H9 (cell line): ENCODE results near the gene RNGTT. TPM values are rescaled to one million over a fixed set of nuclear protein-coding genes. Genes with fewer than 3 reads are reported as not detected.

ENCODE experiments used
- DNase-seq: peaks from one replicate; pipeline ENCODE4 v3.0.0-alpha.2; 2017
- H2AFZ ChIP-seq: one replicate; pipeline ENCODE4 v1.6.1; 2013; ENCODE audit warnings: mild to moderate bottlenecking, low read length, control low read depth, moderate library complexity
- H2AK5ac ChIP-seq: 2 replicates; pipeline ENCODE4 v1.6.1; 2013; ENCODE audit warnings: low read length, control low read depth, mixed read lengths; ENCODE audit not compliant: insufficient read length
- H2BK120ac ChIP-seq: one replicate; pipeline ENCODE4 v1.6.1; 2013; ENCODE audit warnings: low read depth, mild to moderate bottlenecking, low read length, control low read depth, inconsistent platforms; ENCODE audit not compliant: poor library complexity, severe bottlenecking
- H2BK12ac ChIP-seq: 2 replicates; pipeline ENCODE4 v1.6.1; 2013; ENCODE audit warnings: low read length, control low read depth, mixed read lengths, low read depth; ENCODE audit not compliant: insufficient read length
- H2BK15ac ChIP-seq: 2 replicates; pipeline ENCODE4 v1.6.1; 2013; ENCODE audit warnings: low read depth, low read length, control low read depth
- H2BK20ac ChIP-seq: one replicate; pipeline ENCODE4 v1.6.1; 2013; ENCODE audit warnings: low read depth, mild to moderate bottlenecking, low read length, control low read depth, inconsistent platforms; ENCODE audit not compliant: poor library complexity, severe bottlenecking
- H2BK5ac ChIP-seq: 2 replicates; pipeline ENCODE4 v1.6.1; 2013; ENCODE audit warnings: low read length, control low read depth, mixed read lengths; ENCODE audit not compliant: insufficient read length
- H3K14ac ChIP-seq: 2 replicates; pipeline ENCODE4 v1.6.1; 2013; ENCODE audit warnings: low read length, control low read depth; ENCODE audit not compliant: insufficient read depth
- H3K18ac ChIP-seq: 2 replicates; pipeline ENCODE4 v1.6.1; 2013; ENCODE audit warnings: low read depth, mild to moderate bottlenecking, mixed read lengths, low read length, control low read depth; ENCODE audit not compliant: insufficient read length
- H3K23ac ChIP-seq: 2 replicates; pipeline ENCODE4 v1.6.1; 2013; ENCODE audit warnings: low read length, control low read depth, mixed read lengths, low read depth; ENCODE audit not compliant: insufficient read length
- H3K23me2 ChIP-seq: 2 replicates; pipeline ENCODE4 v1.6.1; 2013; ENCODE audit warnings: low read depth, mild to moderate bottlenecking, mixed read lengths, low read length, control low read depth; ENCODE audit not compliant: insufficient read length, poor library complexity, severe bottlenecking
- H3K27ac ChIP-seq: 2 replicates; pipeline ENCODE4 v1.5.1; 2013; ENCODE audit warnings: low read length, control low read depth, mixed read lengths, low read depth; ENCODE audit not compliant: insufficient read length
- H3K27me3 ChIP-seq: 2 replicates; pipeline ENCODE4 v1.6.1; 2013; ENCODE audit warnings: low read length, control low read depth, inconsistent platforms; ENCODE audit not compliant: insufficient read depth
- H3K4ac ChIP-seq: 2 replicates; pipeline ENCODE4 v1.6.1; 2013; ENCODE audit warnings: low read depth, mild to moderate bottlenecking, control low read depth, inconsistent platforms, low read length, moderate library complexity
- H3K4me1 ChIP-seq: 2 replicates; pipeline ENCODE4 v1.6.1; 2013; ENCODE audit warnings: low read length, control low read depth, inconsistent platforms; ENCODE audit not compliant: insufficient read depth
- H3K4me2 ChIP-seq: 2 replicates; pipeline ENCODE4 v1.6.1; 2013; ENCODE audit warnings: low read length, control low read depth, mixed read lengths; ENCODE audit not compliant: insufficient read length, insufficient read depth
- H3K56ac ChIP-seq: 2 replicates; pipeline ENCODE4 v1.6.1; 2013; ENCODE audit warnings: low read depth, mild to moderate bottlenecking, mixed read lengths, low read length, control low read depth; ENCODE audit not compliant: insufficient read length
- H3K79me1 ChIP-seq: 2 replicates; pipeline ENCODE4 v1.6.1; 2013; ENCODE audit warnings: low read depth, mild to moderate bottlenecking, moderate library complexity, low read length, control low read depth, inconsistent platforms; ENCODE audit not compliant: insufficient read depth, poor library complexity, severe bottlenecking
- H3K79me2 ChIP-seq: 2 replicates; pipeline ENCODE4 v1.6.1; 2013; ENCODE audit warnings: low read length, control low read depth, inconsistent platforms; ENCODE audit not compliant: insufficient read depth
- H3K9ac ChIP-seq: 2 replicates; pipeline ENCODE4 v1.6.1; 2013; ENCODE audit warnings: low read length, control low read depth, mixed read lengths; ENCODE audit not compliant: insufficient read length; ENCODE audit errors: extremely low read depth
- H3K9me3 ChIP-seq: one replicate; pipeline ENCODE4 v1.6.1; 2013; ENCODE audit warnings: low read depth, low read length, inconsistent platforms; ENCODE audit not compliant: control insufficient read depth
- H3T11ph ChIP-seq: one replicate; pipeline ENCODE4 v1.6.1; 2013; ENCODE audit warnings: mild to moderate bottlenecking, low read length, control low read depth, inconsistent platforms
- H4K20me1 ChIP-seq: one replicate; pipeline ENCODE4 v1.6.1; 2013; ENCODE audit not compliant: control insufficient read depth, insufficient read length, insufficient read depth
- H4K5ac ChIP-seq: 2 replicates; pipeline ENCODE4 v1.6.1; 2013; ENCODE audit warnings: low read depth, mild to moderate bottlenecking, mixed read lengths, low read length, control low read depth; ENCODE audit not compliant: insufficient read length
- H4K8ac ChIP-seq: replicated peaks from 2 replicates; pipeline ENCODE4 v1.6.1; 2013; ENCODE audit warnings: low read length, control low read depth, mixed read lengths, low read depth; ENCODE audit not compliant: insufficient read length
- H4K91ac ChIP-seq: 2 replicates; pipeline ENCODE4 v1.6.1; 2013; ENCODE audit warnings: low read depth, mild to moderate bottlenecking, moderate library complexity, mixed read lengths, low read length, control low read depth; ENCODE audit not compliant: insufficient read length
- H3K27ac Mint-ChIP-seq, 3 experiments: 2 replicates in 2 of 3; 3 replicates in 1 of 3; pipeline ENCODE4 v1.8.0; 2020 to 2021; ENCODE audit warnings: mixed read lengths in 3 of 3, mild to moderate bottlenecking in 1 of 3, moderate library complexity in 1 of 3
- H3K27me3 Mint-ChIP-seq: 2 replicates; pipeline ENCODE4 v1.8.0; 2021; ENCODE audit warnings: low read depth, mild to moderate bottlenecking, moderate library complexity, mixed read lengths
- H3K36me3 Mint-ChIP-seq, 3 experiments: 2 replicates in 2 of 3; 3 replicates in 1 of 3; pipeline ENCODE4 v1.8.0; 2020 to 2021; ENCODE audit warnings: low read depth in 3 of 3, mixed read lengths in 3 of 3; ENCODE audit not compliant: insufficient read depth in 1 of 3
- H3K4me1 Mint-ChIP-seq, 2 experiments: 2 replicates each; pipeline ENCODE4 v1.8.0; 2020; ENCODE audit warnings: mixed read lengths in 2 of 2
- H3K4me3 Mint-ChIP-seq, 2 experiments: 2 replicates in 1 of 2; 3 replicates in 1 of 2; pipeline ENCODE4 v1.8.0; 2020 to 2021; ENCODE audit warnings: mild to moderate bottlenecking in 2 of 2, mixed read lengths in 2 of 2, moderate library complexity in 1 of 2
- H3K9me3 Mint-ChIP-seq, 2 experiments: 2 replicates in 1 of 2; 3 replicates in 1 of 2; pipeline ENCODE4 v1.8.0; 2020; ENCODE audit warnings: mild to moderate bottlenecking in 2 of 2, mixed read lengths in 2 of 2, moderate library complexity in 1 of 2
- WGBS: extraction: QIAGEN DNeasy Blood & Tissue Kit; methylation state at CpG from one replicate; pipeline ENCODE4 v1.1.7; 2013; ENCODE audit warnings: missing lambda C conversion rate, low lambda C conversion rate, mixed read lengths; ENCODE audit not compliant: insufficient read length; ENCODE audit errors: extremely low coverage; 5-methylcytosine and 5-hydroxymethylcytosine counted together
- total RNA-seq: library from RNA; stranded (reverse); gene quantifications from 2 replicates; pipeline ENCODE4 v1.2.1, GENCODE V29; 2021
- TF ChIP-seq, protein P1 (sequence below): fragments of 200-600 bp; sonication (generic); conservative IDR thresholded peaks from 3 replicates; pipeline ENCODE4 v1.8.0; 2021; ENCODE audit warnings: antibody characterized with exemption, mild to moderate bottlenecking

Gene RNGTT
- total RNA-seq, 1 experiment from 2014 or later: 20.5 TPM

DNA sequence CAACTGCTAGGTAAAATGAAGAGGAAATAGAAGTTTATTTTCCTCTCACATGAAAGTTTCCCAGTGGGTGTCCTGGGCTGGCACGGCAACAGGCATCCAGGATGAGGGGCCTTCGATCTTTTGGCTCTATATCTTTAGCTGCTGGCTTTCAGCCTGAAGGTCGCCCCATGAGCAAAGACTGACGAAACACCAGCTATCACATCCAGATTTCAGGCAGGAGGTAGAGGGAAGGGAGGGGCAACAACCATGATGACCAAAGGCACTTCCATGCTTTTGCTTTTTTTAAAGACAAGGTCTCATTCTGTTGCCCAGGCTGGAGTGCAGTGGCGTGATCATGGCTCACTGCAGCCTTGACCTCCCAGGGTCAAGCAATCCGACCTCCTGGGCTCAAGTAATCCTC is 387.9 kb downstream of the RNGTT start:
- TF ChIP-seq, protein P1, sequence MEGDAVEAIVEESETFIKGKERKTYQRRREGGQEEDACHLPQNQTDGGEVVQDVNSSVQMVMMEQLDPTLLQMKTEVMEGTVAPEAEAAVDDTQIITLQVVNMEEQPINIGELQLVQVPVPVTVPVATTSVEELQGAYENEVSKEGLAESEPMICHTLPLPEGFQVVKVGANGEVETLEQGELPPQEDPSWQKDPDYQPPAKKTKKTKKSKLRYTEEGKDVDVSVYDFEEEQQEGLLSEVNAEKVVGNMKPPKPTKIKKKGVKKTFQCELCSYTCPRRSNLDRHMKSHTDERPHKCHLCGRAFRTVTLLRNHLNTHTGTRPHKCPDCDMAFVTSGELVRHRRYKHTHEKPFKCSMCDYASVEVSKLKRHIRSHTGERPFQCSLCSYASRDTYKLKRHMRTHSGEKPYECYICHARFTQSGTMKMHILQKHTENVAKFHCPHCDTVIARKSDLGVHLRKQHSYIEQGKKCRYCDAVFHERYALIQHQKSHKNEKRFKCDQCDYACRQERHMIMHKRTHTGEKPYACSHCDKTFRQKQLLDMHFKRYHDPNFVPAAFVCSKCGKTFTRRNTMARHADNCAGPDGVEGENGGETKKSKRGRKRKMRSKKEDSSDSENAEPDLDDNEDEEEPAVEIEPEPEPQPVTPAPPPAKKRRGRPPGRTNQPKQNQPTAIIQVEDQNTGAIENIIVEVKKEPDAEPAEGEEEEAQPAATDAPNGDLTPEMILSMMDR: no peak
- H3K27me3 Mint-ChIP-seq: peaks cover 25% of the 10 kb centered on the region
- no CpG with 5 or more reads among the region's 6 CpGs for WGBS
- no peak overlapping the region for H4K5ac ChIP-seq
- H3K9ac ChIP-seq: no peak overlapping the region
- no peak overlapping the region for H3K14ac ChIP-seq
- H3K4me1 Mint-ChIP-seq: peaks cover 20 to 23% of the 10 kb centered on the region in 2 experiments
- H4K91ac ChIP-seq: no peak overlapping the region
- no peaks in the 10 kb centered on the region for H3K27me3 ChIP-seq
- no peak overlapping the region for H3K56ac ChIP-seq
- no peak overlapping the region for H4K8ac ChIP-seq
- no peaks in the 10 kb centered on the region for H3K79me1 ChIP-seq
- H3K27ac Mint-ChIP-seq: no peak overlapping the region
- H3K36me3 Mint-ChIP-seq: peaks cover 0 to 7% (median 5%) of the 10 kb centered on the region in 3 experiments; a peak in 5 of 7 replicates
- no peak overlapping the region for H2BK15ac ChIP-seq
- H3K23ac ChIP-seq: no peak overlapping the region
- H3K23me2 ChIP-seq: no peaks in the 10 kb centered on the region
- no peak for DNase-seq
- no peak overlapping the region for H3K27ac ChIP-seq
- no peak overlapping the region for H2AFZ ChIP-seq
- H2BK20ac ChIP-seq: no peak overlapping the region
- no peak overlapping the region for H2BK120ac ChIP-seq
- no peak overlapping the region for H2AK5ac ChIP-seq
- no peaks in the 10 kb centered on the region; the same call in 1 of the 2 replicates for H3K79me2 ChIP-seq
- H3K4me2 ChIP-seq: no peak overlapping the region
- H3K4me3 Mint-ChIP-seq: no peak overlapping the region
- H3K9me3 ChIP-seq: no peaks in the 10 kb centered on the region
- no peak overlapping the region for H3K4ac ChIP-seq
- no peak overlapping the region for H3K18ac ChIP-seq
- no peak overlapping the region for H2BK12ac ChIP-seq
- H3K4me1 ChIP-seq: no peaks in the 10 kb centered on the region
- no peaks in the 10 kb centered on the region for H4K20me1 ChIP-seq
- H2BK5ac ChIP-seq: no peak overlapping the region
- no peak overlapping the region for H3T11ph ChIP-seq
- peaks cover 5 to 10% of the 10 kb centered on the region in 2 experiments; a peak in 4 of 5 replicates for H3K9me3 Mint-ChIP-seq
